HepG2 (cell line): ENCODE results near the gene MRE11. TPM values are rescaled to one million over a fixed set of nuclear protein-coding genes. Genes with fewer than 3 reads are reported as not detected.
A peak's percentile ranks its signal among the peaks of the same experiment; 100 is the strongest.

ENCODE experiments used
- AKAP8 ChIP-seq: sonication (generic); formaldehyde crosslinking; IDR thresholded peaks from 2 replicates; pipeline ENCODE4 v1.5.1; 2020; ENCODE audit warnings: mild to moderate bottlenecking, missing genetic modification reagents
- BRCA1 ChIP-seq: sonication (generic); formaldehyde crosslinking; IDR thresholded peaks from 2 replicates; pipeline ENCODE4 v1.4.0; 2020; ENCODE audit warnings: missing genetic modification reagents
- EZH2 ChIP-seq: conservative IDR thresholded peaks from 2 replicates; pipeline ENCODE4 v1.6.1; 2012; ENCODE audit warnings: mild to moderate bottlenecking, low read depth, low read length, moderate library complexity
- FOXK2 ChIP-seq: fragments of 450-650 bp; IDR thresholded peaks from 2 replicates; pipeline ENCODE4 v1.6.1; 2016
- HIVEP1 ChIP-seq: sonication (generic); formaldehyde crosslinking; IDR thresholded peaks from 2 replicates; pipeline ENCODE4 v1.4.0; 2020; ENCODE audit warnings: mild to moderate bottlenecking, missing genetic modification reagents
- KMT2A ChIP-seq: sonication (generic); formaldehyde crosslinking; IDR thresholded peaks from 2 replicates; pipeline ENCODE4 v1.4.0; 2020; ENCODE audit warnings: missing genetic modification reagents
- NFYB ChIP-seq: sonication (generic); formaldehyde crosslinking; IDR thresholded peaks from 2 replicates; pipeline ENCODE4 v1.4.0; 2020; ENCODE audit warnings: missing genetic modification reagents
- SAP130 ChIP-seq: IDR thresholded peaks from 2 replicates; pipeline ENCODE4 v1.6.1; 2016; ENCODE audit warnings: low read depth
- SRSF4 ChIP-seq: fragments of 200-400 bp; formaldehyde crosslinking; IDR thresholded peaks from one replicate; pipeline ENCODE4 v1.6.1; 2018; ENCODE audit warnings: mild to moderate bottlenecking, low read depth, low read length, moderate library complexity; ENCODE audit not compliant: poor library complexity, severe bottlenecking
- TARDBP ChIP-seq: sonication (generic); formaldehyde crosslinking; IDR thresholded peaks from 2 replicates; pipeline ENCODE4 v1.8.0; 2022; ENCODE audit warnings: mild to moderate bottlenecking, missing genetic modification reagents
- TEAD3 ChIP-seq: optimal IDR thresholded peaks from 2 replicates; pipeline ENCODE3; 2016; ENCODE audit warnings: borderline replicate concordance
- YEATS4 ChIP-seq: sonication (generic); formaldehyde crosslinking; IDR thresholded peaks from 2 replicates; pipeline ENCODE4 v1.4.0; 2020; ENCODE audit warnings: missing genetic modification reagents, borderline replicate concordance
- ZNF317 ChIP-seq: sonication (generic); formaldehyde crosslinking; IDR thresholded peaks from 2 replicates; pipeline ENCODE4 v1.5.0; 2020; ENCODE audit warnings: mild to moderate bottlenecking, missing genetic modification reagents
- ZNF709 ChIP-seq: sonication (generic); formaldehyde crosslinking; IDR thresholded peaks from 2 replicates; pipeline ENCODE4 v1.5.0; 2020; ENCODE audit warnings: mild to moderate bottlenecking, missing genetic modification reagents
- ZZZ3 ChIP-seq: sonication (generic); formaldehyde crosslinking; IDR thresholded peaks from 2 replicates; pipeline ENCODE4 v1.4.0; 2020; ENCODE audit warnings: missing genetic modification reagents, mild to moderate bottlenecking, borderline replicate concordance
- polyA plus RNA-seq, 8 experiments: library from polyadenylated mRNA; depleted of rRNA in 3 of 8; stranded (reverse) in 7 of 8; unstranded in 1 of 8; fragments of >200 nt; fragmentation: Illumina TruSeq in 4 of 8; extraction: Trizol in 4 of 8; gene quantifications; 2 replicates each; pipeline versions ENCODE4 v1.2.1 to v1.2.3, GENCODE V29; 2011 to 2016; ENCODE audit warnings: low read depth in 4 of 8, missing spikeins in 1 of 8, mixed read lengths in 1 of 8; ENCODE audit not compliant: insufficient read depth in 1 of 8
- total RNA-seq, 5 experiments: library from RNA; depleted of rRNA; stranded (reverse); fragments of >200 nt; fragmentation: Illumina TruSeq; extraction: Trizol; gene quantifications; 2 replicates each; pipeline ENCODE4 v1.2.3, GENCODE V29; 2016; ENCODE audit warnings: low read depth in 1 of 5
- TF ChIP-seq, protein P1 (sequence below): sonication (generic); formaldehyde crosslinking; IDR thresholded peaks from 2 replicates; pipeline ENCODE4 v1.4.0; 2020; ENCODE audit warnings: missing genetic modification reagents, borderline replicate concordance
- TF ChIP-seq, protein P2 (sequence below): sonication (generic); formaldehyde crosslinking; IDR thresholded peaks from 2 replicates; pipeline ENCODE4 v1.8.1; 2023; ENCODE audit warnings: mild to moderate bottlenecking, missing genetic modification reagents, borderline replicate concordance
- TF ChIP-seq, protein P3 (sequence below), 2 experiments: sonication (generic) in 1 of 2; formaldehyde crosslinking in 1 of 2; IDR thresholded peaks; 2 replicates each; pipeline versions ENCODE4 v1.4.0 to v1.6.1; 2018 to 2020; ENCODE audit warnings: missing genetic modification reagents in 2 of 2, borderline replicate concordance in 1 of 2, low read depth in 1 of 2, mild to moderate bottlenecking in 1 of 2, missing biosample characterization in 1 of 2
- TF ChIP-seq, protein P4 (sequence below): IDR thresholded peaks from 2 replicates; pipeline ENCODE4 v1.6.1; 2016; ENCODE audit warnings: low read depth, borderline replicate concordance
- TF ChIP-seq, protein P5 (sequence below): IDR thresholded peaks from 2 replicates; pipeline ENCODE4 v1.6.1; 2016; ENCODE audit warnings: missing compliant biosample characterization, missing genetic modification reagents, borderline replicate concordance

MRE11 gene
- total and polyA plus RNA-seq, 2 of the 13 experiments (the other 11 are each of a cell fraction or from before 2014, with no cell fraction given), result 7.2 to 37.3 TPM

DNA sequence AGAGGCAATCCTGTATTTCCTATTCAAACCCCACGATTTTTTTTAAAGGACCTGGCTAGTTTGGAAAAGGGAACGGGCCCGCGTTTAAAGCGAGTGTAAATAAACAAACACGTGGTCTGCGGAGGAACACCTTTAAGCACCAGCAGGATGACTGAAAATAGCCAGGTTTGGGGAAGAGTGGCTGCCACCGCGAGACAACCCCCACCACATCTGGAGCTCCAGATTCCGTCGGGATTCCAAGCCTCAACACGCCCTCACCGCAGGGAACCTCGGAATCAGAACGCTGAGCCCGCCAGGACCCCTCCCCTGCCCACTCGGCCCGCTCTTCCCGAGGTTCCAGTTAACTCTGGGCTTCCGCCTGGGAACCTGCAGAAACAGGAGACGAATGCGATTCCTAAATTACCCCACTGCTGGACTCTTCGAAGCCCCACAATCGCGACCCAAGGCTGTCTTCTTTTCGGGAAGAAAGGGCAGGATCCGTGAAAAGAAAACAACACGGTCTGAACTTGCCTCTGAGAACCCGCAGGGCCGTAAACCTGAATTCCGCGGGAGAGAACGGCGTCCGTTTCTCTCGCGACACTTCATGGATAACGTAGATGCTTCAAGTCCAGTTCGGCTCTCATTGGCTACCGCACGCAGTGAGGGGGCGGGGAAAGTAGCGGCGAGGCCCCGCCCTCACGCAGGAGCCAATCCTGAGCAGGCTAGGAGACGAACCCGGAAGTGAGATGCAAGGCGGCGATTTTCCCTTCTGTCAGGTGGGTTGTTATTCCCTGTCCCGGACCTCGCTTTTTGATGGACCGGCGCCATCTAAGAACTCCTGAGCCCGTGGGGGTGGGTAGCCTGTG is at the start of gene MRE11, which contains the start of gene ANKRD49 (continued):
- TF ChIP-seq, protein P1, sequence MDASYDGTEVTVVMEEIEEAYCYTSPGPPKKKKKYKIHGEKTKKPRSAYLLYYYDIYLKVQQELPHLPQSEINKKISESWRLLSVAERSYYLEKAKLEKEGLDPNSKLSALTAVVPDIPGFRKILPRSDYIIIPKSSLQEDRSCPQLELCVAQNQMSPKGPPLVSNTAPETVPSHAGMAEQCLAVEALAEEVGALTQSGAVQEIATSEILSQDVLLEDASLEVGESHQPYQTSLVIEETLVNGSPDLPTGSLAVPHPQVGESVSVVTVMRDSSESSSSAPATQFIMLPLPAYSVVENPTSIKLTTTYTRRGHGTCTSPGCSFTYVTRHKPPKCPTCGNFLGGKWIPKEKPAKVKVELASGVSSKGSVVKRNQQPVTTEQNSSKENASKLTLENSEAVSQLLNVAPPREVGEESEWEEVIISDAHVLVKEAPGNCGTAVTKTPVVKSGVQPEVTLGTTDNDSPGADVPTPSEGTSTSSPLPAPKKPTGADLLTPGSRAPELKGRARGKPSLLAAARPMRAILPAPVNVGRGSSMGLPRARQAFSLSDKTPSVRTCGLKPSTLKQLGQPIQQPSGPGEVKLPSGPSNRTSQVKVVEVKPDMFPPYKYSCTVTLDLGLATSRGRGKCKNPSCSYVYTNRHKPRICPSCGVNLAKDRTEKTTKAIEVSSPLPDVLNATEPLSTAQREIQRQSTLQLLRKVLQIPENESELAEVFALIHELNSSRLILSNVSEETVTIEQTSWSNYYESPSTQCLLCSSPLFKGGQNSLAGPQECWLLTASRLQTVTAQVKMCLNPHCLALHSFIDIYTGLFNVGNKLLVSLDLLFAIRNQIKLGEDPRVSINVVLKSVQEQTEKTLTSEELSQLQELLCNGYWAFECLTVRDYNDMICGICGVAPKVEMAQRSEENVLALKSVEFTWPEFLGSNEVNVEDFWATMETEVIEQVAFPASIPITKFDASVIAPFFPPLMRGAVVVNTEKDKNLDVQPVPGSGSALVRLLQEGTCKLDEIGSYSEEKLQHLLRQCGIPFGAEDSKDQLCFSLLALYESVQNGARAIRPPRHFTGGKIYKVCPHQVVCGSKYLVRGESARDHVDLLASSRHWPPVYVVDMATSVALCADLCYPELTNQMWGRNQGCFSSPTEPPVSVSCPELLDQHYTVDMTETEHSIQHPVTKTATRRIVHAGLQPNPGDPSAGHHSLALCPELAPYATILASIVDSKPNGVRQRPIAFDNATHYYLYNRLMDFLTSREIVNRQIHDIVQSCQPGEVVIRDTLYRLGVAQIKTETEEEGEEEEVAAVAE, result peak; percentile 20; the same call in 1 of the 2 replicates
- TF ChIP-seq, protein P2, sequence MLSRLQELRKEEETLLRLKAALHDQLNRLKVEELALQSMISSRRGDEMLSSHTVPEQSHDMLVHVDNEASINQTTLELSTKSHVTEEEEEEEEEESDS (CRISPR knock-in tag), result no peak
- TF ChIP-seq ZZZ3 (peak; percentile 14; the same call in 1 of the 2 replicates), BRCA1 (CRISPR knock-in tag) (no peak), SAP130 (peak; percentile 97), TARDBP (peak; percentile 57; the same call in 1 of the 2 replicates), NFYB (CRISPR knock-in tag) (peak; percentile 90), KMT2A (peak; percentile 94), ZNF709 (CRISPR knock-in tag) (0 out of 2 replicates have a peak, but pooled peaks have one; percentile 47), YEATS4 (CRISPR knock-in tag) (peak; percentile 74; the same call in 1 of the 2 replicates), TEAD3 (CRISPR knock-in tag) (peak; percentile 54), EZH2 (no peak), ZNF317 (CRISPR knock-in tag) (peak; percentile 49; the same call in 1 of the 2 replicates), FOXK2 (0 out of 2 replicates have a peak, but pooled peaks have one; percentile 32), SRSF4 (no peak), HIVEP1 (CRISPR knock-in tag) (no peak), AKAP8 (no peak; the same call in 1 of the 2 replicates)
- TF ChIP-seq, protein P3, sequence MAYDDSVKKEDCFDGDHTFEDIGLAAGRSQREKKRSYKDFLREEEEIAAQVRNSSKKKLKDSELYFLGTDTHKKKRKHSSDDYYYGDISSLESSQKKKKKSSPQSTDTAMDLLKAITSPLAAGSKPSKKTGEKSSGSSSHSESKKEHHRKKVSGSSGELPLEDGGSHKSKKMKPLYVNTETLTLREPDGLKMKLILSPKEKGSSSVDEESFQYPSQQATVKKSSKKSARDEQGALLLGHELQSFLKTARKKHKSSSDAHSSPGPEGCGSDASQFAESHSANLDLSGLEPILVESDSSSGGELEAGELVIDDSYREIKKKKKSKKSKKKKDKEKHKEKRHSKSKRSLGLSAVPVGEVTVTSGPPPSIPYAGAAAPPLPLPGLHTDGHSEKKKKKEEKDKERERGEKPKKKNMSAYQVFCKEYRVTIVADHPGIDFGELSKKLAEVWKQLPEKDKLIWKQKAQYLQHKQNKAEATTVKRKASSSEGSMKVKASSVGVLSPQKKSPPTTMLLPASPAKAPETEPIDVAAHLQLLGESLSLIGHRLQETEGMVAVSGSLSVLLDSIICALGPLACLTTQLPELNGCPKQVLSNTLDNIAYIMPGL (CRISPR knock-in tag; IDR thresholded peaks at IDR 0.05; ENCODE audit: borderline replicate concordance in 1 of 2, low read depth in 1 of 2), result peak; percentile 48 to 61; a peak in 2 of 4 replicates
- TF ChIP-seq, protein P4, sequence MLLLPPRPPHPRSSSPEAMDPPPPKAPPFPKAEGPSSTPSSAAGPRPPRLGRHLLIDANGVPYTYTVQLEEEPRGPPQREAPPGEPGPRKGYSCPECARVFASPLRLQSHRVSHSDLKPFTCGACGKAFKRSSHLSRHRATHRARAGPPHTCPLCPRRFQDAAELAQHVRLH (CRISPR knock-in tag), result 0 out of 2 replicates have a peak, but pooled peaks have one; percentile 45
- TF ChIP-seq, protein P5, sequence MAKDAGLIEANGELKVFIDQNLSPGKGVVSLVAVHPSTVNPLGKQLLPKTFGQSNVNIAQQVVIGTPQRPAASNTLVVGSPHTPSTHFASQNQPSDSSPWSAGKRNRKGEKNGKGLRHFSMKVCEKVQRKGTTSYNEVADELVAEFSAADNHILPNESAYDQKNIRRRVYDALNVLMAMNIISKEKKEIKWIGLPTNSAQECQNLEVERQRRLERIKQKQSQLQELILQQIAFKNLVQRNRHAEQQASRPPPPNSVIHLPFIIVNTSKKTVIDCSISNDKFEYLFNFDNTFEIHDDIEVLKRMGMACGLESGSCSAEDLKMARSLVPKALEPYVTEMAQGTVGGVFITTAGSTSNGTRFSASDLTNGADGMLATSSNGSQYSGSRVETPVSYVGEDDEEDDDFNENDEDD (CRISPR knock-in tag), result peak; percentile 95
